ENCODE measurements around the gene UBR4. TPM values are rescaled to one million over a fixed set of nuclear protein-coding genes. Genes with fewer than 3 reads are reported as not detected.

UBR4 gene
- total RNA-seq, 1 experiment from 2014 or later: 131 TPM

DNA sequence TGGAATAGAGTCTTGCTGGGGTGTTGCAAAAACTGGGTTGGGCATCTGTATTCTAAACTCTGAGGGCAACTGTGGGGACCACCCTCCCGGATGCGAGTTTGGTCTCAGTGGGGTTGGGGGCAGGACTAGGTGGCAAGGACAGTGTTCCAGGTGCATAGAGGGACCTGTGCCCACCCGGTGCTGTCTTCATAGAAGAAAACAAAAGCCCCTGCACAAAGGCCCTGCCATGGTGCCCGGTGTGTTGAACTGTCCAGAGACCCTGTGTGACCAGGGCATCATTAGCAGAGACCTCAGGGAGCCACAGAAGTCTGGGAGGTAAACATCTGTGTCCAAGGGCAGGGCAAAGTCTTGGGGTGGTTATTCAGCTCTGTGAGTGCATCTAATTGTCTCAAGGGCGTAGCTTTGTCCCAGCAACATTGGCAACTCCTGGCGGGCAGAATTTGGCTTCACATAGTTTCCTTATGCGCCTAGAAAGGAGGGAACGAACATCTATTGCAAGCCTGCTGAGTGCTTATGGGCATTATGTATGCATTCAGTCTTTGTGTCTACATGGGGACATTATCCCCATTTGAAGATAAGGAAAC lies 181.4 kb downstream of the UBR4 start:
- H3K9me3 ChIP-seq (ENCODE audit: control insufficient read depth, low read depth, low read length): no peaks in the 10 kb centered on the region
- H2BK15ac ChIP-seq (ENCODE audit: low read depth, low read length): no peak overlapping the region
- H2BK12ac ChIP-seq (ENCODE audit: insufficient read length, low read depth, low read length): no peak overlapping the region
- no peak overlapping the region for H3K14ac ChIP-seq (ENCODE audit: insufficient read depth, low read length)
- TF ChIP-seq CTCF (conservative IDR thresholded peaks at IDR 0.05): no peak
- H3K4me1 ChIP-seq (ENCODE audit: insufficient read depth, low read length): no peaks in the 10 kb centered on the region
- no CpG with 5 or more reads among the region's 8 CpGs for WGBS (ENCODE audit: extremely low coverage, insufficient read length, low lambda C conversion rate)
- no peak overlapping the region for H3K27ac ChIP-seq (ENCODE audit: insufficient read length, low read depth, low read length)
- no peak overlapping the region for H2AK5ac ChIP-seq (ENCODE audit: insufficient read length, low read length)
- Mint-ChIP-seq H3K4me3 (no peak overlapping the region; a peak in 1 of 5 replicates), H3K4me1 (peaks cover 6 to 8% of the 10 kb centered on the region in 2 experiments), H3K27ac (peak overlapping the region in 1 of 3 experiments; percentile 70; a peak in 1 of 7 replicates), H3K36me3 (ENCODE audit: insufficient read depth in 1 of 3, low read depth in 3 of 3) (no peaks in the 10 kb centered on the region; a peak in 2 of 7 replicates), H3K27me3 (ENCODE audit: low read depth) (peaks cover 3% of the 10 kb centered on the region; the same call in 1 of the 2 replicates), H3K9me3 (peaks cover 0 to 1% of the 10 kb centered on the region in 2 experiments; a peak in 2 of 5 replicates)
- no peak overlapping the region for H2BK120ac ChIP-seq (ENCODE audit: low read depth, low read length, poor library complexity, severe bottlenecking)
- no peak overlapping the region for H3K23ac ChIP-seq (ENCODE audit: insufficient read length, low read depth, low read length)
- no peaks in the 10 kb centered on the region for H3K79me1 ChIP-seq (ENCODE audit: insufficient read depth, low read depth, low read length, poor library complexity, severe bottlenecking)
- no peak overlapping the region for H3K9ac ChIP-seq (ENCODE audit: extremely low read depth, insufficient read length, low read length)
- no peak overlapping the region for H2BK5ac ChIP-seq (ENCODE audit: insufficient read length, low read length)
- no peak overlapping the region for H3K4me2 ChIP-seq (ENCODE audit: insufficient read depth, insufficient read length, low read length)
- H3K56ac ChIP-seq (ENCODE audit: insufficient read length, low read depth, low read length): no peak overlapping the region
- no peak overlapping the region for H4K91ac ChIP-seq (ENCODE audit: insufficient read length, low read depth, low read length)
- no peak overlapping the region for H2AFZ ChIP-seq (ENCODE audit: low read length)
- H4K8ac ChIP-seq (replicated peaks; ENCODE audit: insufficient read length, low read depth, low read length): no peak overlapping the region
- H4K5ac ChIP-seq (ENCODE audit: insufficient read length, low read depth, low read length): no peak overlapping the region
- no peak for DNase-seq
- H3K4ac ChIP-seq (ENCODE audit: low read depth, low read length): no peak overlapping the region
- peaks cover 3% of the 10 kb centered on the region for H4K20me1 ChIP-seq (ENCODE audit: control insufficient read depth, insufficient read depth, insufficient read length)
- no peak overlapping the region for H3K18ac ChIP-seq (ENCODE audit: insufficient read length, low read depth, low read length)
- no peaks in the 10 kb centered on the region for H3K23me2 ChIP-seq (ENCODE audit: insufficient read length, low read depth, low read length, poor library complexity, severe bottlenecking)
- H3K79me2 ChIP-seq (ENCODE audit: insufficient read depth, low read length): no peaks in the 10 kb centered on the region
- no peak overlapping the region for H2BK20ac ChIP-seq (ENCODE audit: low read depth, low read length, poor library complexity, severe bottlenecking)
- no peaks in the 10 kb centered on the region for H3K27me3 ChIP-seq (ENCODE audit: insufficient read depth, low read length)
- H3T11ph ChIP-seq (ENCODE audit: low read length): no peak overlapping the region
